SK-N-SH treated with all-trans-retinoic acid at 6 μM for 48 hours (cell line): ENCODE data around the gene FNDC8.

Experiments
- ATAC-seq: fragments of 200-7000 bp; cut with Tn5 transposase; 3 replicates; pipeline ENCODE4 v1.9.1; 2020; ENCODE audit warnings: mild to moderate bottlenecking, moderate library complexity
- ARNTL ChIP-seq: fragments of 450-650 bp; formaldehyde crosslinking; IDR thresholded peaks from 2 replicates; pipeline ENCODE4 v1.5.0; 2020; ENCODE audit warnings: low read depth, mild to moderate bottlenecking, moderate library complexity, borderline replicate concordance
- BACH2 ChIP-seq: fragments of 250-450 bp; sonication (Bioruptor Pico); IDR thresholded peaks from 2 replicates; pipeline ENCODE4 v1.9.0; 2021; ENCODE audit warnings: mild to moderate bottlenecking, borderline replicate concordance
- CSDC2 ChIP-seq: fragments of 250-450 bp; sonication (Bioruptor Pico); IDR thresholded peaks from 2 replicates; pipeline ENCODE4 v1.5.0; 2020; ENCODE audit warnings: mild to moderate bottlenecking, moderate library complexity
- ESRRG ChIP-seq: fragments of 250-450 bp; sonication (Bioruptor Pico); IDR thresholded peaks from 2 replicates; pipeline ENCODE4 v1.6.1; 2021; ENCODE audit warnings: mild to moderate bottlenecking
- GLIS3 ChIP-seq: fragments of 250-450 bp; sonication (Bioruptor Pico); IDR thresholded peaks from 2 replicates; pipeline ENCODE4 v1.5.0; 2020; ENCODE audit warnings: mild to moderate bottlenecking, moderate library complexity
- ISL1 ChIP-seq: fragments of 250-450 bp; sonication (Bioruptor Pico); IDR thresholded peaks from 2 replicates; pipeline ENCODE4 v2.1.2; 2022; ENCODE audit warnings: mild to moderate bottlenecking, moderate library complexity
- OSR1 ChIP-seq: fragments of 250-450 bp; sonication (Bioruptor Pico); IDR thresholded peaks from 2 replicates; pipeline ENCODE4 v1.8.0; 2022; ENCODE audit warnings: moderate library complexity, mild to moderate bottlenecking, inconsistent platforms
- RARB ChIP-seq: fragments of 250-450 bp; sonication (Bioruptor Pico); IDR thresholded peaks from 2 replicates; pipeline ENCODE4 v1.8.0; 2021; ENCODE audit warnings: mild to moderate bottlenecking, moderate library complexity
- TCF4 ChIP-seq: fragments of 250-450 bp; sonication (Bioruptor Pico); IDR thresholded peaks from 2 replicates; pipeline ENCODE4 v1.8.0; 2021; ENCODE audit warnings: mild to moderate bottlenecking, moderate library complexity, borderline replicate concordance
- TOX ChIP-seq: fragments of 250-450 bp; sonication (Bioruptor Pico); IDR thresholded peaks from 2 replicates; pipeline ENCODE4 v1.8.0; 2021; ENCODE audit warnings: mild to moderate bottlenecking, moderate library complexity, borderline replicate concordance
- ZFP30 ChIP-seq: fragments of 450-650 bp; formaldehyde crosslinking; IDR thresholded peaks from 2 replicates; pipeline ENCODE4 v1.5.0; 2022; ENCODE audit warnings: mild to moderate bottlenecking, moderate library complexity
- ZNF70 ChIP-seq: fragments of 450-650 bp; formaldehyde crosslinking; IDR thresholded peaks from 2 replicates; pipeline ENCODE4 v1.5.0; 2020; ENCODE audit warnings: mild to moderate bottlenecking, moderate library complexity
- ZNF8 ChIP-seq: fragments of 450-650 bp; formaldehyde crosslinking; IDR thresholded peaks from 2 replicates; pipeline ENCODE4 v1.5.0; 2020; ENCODE audit warnings: mild to moderate bottlenecking, moderate library complexity
- TF ChIP-seq, protein P1 (sequence below): fragments of 250-450 bp; sonication (Bioruptor Pico); IDR thresholded peaks from 2 replicates; pipeline ENCODE4 v1.8.0; 2020; ENCODE audit warnings: mild to moderate bottlenecking, moderate library complexity, borderline replicate concordance
- TF ChIP-seq, protein P2 (sequence below): fragments of 250-450 bp; sonication (Bioruptor Pico); IDR thresholded peaks from 2 replicates; pipeline ENCODE4 v1.5.0; 2020; ENCODE audit warnings: mild to moderate bottlenecking, moderate library complexity
- TF ChIP-seq, protein P3 (sequence below): fragments of 250-450 bp; sonication (Bioruptor Pico); IDR thresholded peaks from 2 replicates; pipeline ENCODE4 v1.8.0; 2021; ENCODE audit warnings: low read depth, mild to moderate bottlenecking, moderate library complexity, borderline replicate concordance
- TF ChIP-seq, protein P4 (sequence below): fragments of 250-450 bp; sonication (Bioruptor Pico); IDR thresholded peaks from 2 replicates; pipeline ENCODE4 v1.5.1; 2021; ENCODE audit warnings: mild to moderate bottlenecking, moderate library complexity

Gene FNDC8

DNA sequence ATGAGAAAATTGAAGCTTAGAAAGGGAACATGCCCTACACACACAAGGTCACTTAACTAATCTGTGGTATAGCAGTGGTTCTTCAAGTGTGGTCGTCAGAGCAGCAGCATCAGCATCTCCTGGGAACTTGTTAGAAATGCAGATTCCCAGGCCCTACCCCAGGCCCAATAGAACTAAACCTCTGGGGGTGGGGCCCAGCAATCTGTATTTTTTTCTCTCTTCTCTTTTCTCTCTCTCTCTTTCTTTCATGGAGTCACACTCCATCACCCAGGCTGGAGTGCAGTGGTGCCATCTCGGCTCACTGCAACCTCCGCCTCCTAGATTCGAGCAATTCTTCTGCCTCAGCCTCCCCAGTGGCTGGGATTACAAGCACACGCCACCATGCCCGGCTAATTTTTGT is 16.8 kb downstream of the FNDC8 start:
- no peak for ATAC-seq
- TF ChIP-seq TOX (no peak), ISL1 (no peak), TCF4 (CRISPR knock-in tag) (no peak)

DNA sequence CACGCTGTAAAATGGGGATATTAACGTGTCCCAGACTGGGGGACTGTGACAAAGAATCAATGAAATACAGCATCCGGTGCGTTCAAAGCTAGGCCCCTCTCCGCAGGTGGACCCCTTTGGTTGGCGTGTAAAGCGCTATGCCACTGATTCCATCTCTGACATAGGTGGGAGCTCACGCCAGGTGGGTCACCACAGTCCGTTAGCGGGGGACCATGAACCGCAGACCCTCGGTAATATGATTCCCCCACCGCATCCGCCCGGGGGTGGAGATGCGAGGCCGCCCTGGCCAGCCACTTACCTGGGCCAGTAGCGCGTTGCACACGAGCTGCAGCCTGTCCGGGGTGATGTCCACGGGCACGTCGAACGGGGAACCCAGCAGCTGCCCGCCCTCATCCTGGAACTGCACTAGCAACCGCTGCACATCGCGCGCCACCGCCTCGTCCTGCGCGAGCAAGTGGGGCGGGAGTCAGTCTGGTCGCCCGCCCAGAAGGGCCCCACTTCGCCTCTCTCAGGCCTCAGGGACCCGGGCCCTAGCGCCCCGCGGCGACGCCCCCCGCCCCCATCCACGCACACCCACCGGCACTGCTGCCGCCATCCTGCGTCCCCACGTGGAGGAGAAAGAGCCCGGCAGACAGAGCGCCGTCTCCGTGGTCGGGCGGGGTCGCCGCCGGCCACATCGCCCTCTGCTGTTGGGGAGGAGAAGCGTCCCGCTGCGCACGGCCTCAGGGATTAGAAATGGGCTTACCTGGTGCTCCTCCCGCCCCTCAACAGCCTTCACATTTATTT is 20.5 kb downstream of the FNDC8 start, which contains the start of gene NLE1:
NLE1 (minus strand) TSS at position 623 of the 786 bp plus-strand sequence; CDS start at position 595, 28 bp downstream.
- ATAC-seq, result peak; percentile 97
- TF ChIP-seq, protein P1, sequence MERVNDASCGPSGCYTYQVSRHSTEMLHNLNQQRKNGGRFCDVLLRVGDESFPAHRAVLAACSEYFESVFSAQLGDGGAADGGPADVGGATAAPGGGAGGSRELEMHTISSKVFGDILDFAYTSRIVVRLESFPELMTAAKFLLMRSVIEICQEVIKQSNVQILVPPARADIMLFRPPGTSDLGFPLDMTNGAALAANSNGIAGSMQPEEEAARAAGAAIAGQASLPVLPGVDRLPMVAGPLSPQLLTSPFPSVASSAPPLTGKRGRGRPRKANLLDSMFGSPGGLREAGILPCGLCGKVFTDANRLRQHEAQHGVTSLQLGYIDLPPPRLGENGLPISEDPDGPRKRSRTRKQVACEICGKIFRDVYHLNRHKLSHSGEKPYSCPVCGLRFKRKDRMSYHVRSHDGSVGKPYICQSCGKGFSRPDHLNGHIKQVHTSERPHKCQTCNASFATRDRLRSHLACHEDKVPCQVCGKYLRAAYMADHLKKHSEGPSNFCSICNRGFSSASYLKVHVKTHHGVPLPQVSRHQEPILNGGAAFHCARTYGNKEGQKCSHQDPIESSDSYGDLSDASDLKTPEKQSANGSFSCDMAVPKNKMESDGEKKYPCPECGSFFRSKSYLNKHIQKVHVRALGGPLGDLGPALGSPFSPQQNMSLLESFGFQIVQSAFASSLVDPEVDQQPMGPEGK (CRISPR knock-in tag), result no peak
- TF ChIP-seq, protein P2, sequence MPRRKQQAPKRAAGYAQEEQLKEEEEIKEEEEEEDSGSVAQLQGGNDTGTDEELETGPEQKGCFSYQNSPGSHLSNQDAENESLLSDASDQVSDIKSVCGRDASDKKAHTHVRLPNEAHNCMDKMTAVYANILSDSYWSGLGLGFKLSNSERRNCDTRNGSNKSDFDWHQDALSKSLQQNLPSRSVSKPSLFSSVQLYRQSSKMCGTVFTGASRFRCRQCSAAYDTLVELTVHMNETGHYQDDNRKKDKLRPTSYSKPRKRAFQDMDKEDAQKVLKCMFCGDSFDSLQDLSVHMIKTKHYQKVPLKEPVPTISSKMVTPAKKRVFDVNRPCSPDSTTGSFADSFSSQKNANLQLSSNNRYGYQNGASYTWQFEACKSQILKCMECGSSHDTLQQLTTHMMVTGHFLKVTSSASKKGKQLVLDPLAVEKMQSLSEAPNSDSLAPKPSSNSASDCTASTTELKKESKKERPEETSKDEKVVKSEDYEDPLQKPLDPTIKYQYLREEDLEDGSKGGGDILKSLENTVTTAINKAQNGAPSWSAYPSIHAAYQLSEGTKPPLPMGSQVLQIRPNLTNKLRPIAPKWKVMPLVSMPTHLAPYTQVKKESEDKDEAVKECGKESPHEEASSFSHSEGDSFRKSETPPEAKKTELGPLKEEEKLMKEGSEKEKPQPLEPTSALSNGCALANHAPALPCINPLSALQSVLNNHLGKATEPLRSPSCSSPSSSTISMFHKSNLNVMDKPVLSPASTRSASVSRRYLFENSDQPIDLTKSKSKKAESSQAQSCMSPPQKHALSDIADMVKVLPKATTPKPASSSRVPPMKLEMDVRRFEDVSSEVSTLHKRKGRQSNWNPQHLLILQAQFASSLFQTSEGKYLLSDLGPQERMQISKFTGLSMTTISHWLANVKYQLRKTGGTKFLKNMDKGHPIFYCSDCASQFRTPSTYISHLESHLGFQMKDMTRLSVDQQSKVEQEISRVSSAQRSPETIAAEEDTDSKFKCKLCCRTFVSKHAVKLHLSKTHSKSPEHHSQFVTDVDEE, result 0 out of 2 replicates have a peak, but pooled peaks have one; percentile 18

DNA sequence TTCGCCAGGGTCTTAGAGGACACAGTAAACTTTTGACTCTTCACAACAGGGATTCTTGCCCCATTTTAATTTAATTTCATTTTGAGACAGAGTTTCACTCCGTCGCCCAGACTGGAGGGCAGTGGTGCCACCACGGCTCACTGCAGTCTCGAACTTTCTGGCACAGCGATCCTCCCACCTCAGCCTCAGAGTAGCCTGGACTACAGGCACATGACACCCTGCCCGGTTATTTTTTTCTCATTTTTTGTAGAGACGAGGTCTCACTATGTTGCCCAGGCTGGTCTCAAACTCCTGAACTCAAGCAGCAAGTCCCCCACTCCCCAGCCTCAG is 21.0 kb downstream of the FNDC8 start:
- ATAC-seq, result peak; percentile 15
- no peak for TF ChIP-seq CSDC2 (CRISPR knock-in tag)
- TF ChIP-seq OSR1 (CRISPR knock-in tag), result no peak
- TF ChIP-seq, protein P3, sequence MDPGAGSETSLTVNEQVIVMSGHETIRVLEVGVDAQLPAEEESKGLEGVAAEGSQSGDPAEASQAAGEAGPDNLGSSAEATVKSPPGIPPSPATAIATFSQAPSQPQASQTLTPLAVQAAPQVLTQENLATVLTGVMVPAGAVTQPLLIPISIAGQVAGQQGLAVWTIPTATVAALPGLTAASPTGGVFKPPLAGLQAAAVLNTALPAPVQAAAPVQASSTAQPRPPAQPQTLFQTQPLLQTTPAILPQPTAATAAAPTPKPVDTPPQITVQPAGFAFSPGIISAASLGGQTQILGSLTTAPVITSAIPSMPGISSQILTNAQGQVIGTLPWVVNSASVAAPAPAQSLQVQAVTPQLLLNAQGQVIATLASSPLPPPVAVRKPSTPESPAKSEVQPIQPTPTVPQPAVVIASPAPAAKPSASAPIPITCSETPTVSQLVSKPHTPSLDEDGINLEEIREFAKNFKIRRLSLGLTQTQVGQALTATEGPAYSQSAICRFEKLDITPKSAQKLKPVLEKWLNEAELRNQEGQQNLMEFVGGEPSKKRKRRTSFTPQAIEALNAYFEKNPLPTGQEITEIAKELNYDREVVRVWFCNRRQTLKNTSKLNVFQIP (CRISPR knock-in tag), result no peak
- TF ChIP-seq GLIS3, result no peak
- TF ChIP-seq, protein P4, sequence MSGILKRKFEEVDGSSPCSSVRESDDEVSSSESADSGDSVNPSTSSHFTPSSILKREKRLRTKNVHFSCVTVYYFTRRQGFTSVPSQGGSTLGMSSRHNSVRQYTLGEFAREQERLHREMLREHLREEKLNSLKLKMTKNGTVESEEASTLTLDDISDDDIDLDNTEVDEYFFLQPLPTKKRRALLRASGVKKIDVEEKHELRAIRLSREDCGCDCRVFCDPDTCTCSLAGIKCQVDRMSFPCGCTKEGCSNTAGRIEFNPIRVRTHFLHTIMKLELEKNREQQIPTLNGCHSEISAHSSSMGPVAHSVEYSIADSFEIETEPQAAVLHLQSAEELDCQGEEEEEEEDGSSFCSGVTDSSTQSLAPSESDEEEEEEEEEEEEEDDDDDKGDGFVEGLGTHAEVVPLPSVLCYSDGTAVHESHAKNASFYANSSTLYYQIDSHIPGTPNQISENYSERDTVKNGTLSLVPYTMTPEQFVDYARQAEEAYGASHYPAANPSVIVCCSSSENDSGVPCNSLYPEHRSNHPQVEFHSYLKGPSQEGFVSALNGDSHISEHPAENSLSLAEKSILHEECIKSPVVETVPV (CRISPR knock-in tag), result no peak
- TF ChIP-seq, protein P2, result no peak
- TF ChIP-seq RARB (CRISPR knock-in tag), result no peak
- TF ChIP-seq, protein P1 (CRISPR knock-in tag), result no peak
- TF ChIP-seq ARNTL, result no peak
- TF ChIP-seq ZNF8 (CRISPR knock-in tag), result no peak
- no peak for TF ChIP-seq BACH2 (CRISPR knock-in tag)
- TF ChIP-seq ZFP30 (CRISPR knock-in tag), result no peak
- no peak for TF ChIP-seq ESRRG (CRISPR knock-in tag)
- TF ChIP-seq TCF4 (CRISPR knock-in tag), result no peak
- no peak for TF ChIP-seq ZNF70 (CRISPR knock-in tag)
